HG03575 (cell line): Measurements from ENCODE around the gene RANBP6.
"Not testable (repeated sequence)": the region's sequence is repeated elsewhere in the genome, so short reads cannot be mapped to it uniquely, and the experiment has no call there.

Experiments used
- ATAC-seq: cut with Tn5 transposase; IDR thresholded peaks from one replicate; pipeline ENCODE4 v1.9.1; 2021; ENCODE audit not compliant: unreplicated experiment, insufficient number of reproducible peaks, low FRiP score; ENCODE audit errors: extremely low read depth

The RANBP6 gene

DNA sequence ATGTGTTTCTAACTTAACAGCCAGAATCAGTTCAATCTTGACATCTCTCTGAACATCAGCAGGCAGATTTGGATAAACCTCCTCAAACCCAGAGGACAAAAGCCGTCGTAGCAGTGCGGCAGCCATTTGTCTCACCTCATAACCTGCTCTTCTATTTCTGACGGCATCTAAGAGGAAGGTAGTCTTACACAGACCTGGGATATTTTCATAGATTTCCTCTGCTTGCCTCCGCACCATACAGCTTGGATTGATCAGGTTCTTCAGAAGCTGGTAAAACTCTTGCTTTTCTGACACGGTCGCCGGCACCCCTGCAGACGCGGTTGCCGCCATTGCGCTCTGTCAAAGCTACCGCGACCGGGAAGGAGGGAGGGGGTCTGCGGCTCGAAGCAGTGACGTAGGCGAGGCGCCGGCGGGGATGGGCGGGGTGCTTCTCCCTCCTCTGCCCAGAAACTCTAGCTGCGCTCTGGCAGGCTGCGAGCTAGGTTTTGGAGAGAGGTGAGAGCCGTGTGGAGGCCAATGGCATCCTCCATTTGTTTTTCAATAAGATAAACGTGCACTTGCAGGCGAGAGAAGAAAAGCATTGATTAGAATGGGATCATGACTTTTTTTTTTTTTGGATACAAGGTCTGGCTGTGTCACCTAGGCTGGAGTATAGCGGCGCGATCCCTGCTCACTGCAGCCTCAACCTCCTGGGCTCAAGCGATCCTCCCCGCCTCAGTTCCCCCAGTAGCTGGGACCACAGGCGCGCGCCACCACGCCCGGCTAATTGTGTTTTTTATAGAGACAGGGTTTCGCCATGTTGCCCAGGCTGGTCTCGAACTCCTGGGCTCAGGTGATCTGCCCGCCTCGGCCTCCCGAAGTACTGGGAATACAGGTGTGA, at the start of gene RANBP6:
Gene RANBP6 (minus strand): TSS at position 347 of the 880 bp plus-strand sequence. CDS start 17 bp downstream, at position 330.
- ATAC-seq, result peak; percentile 41

- not testable (repeated sequence) for ATAC-seq
Measured at GRCh38 chr9:6063146-6063545, 47.7 kb upstream of the RANBP6 start.

- no peak for ATAC-seq
Measured at GRCh38 chr9:6055666-6056065, 40.2 kb upstream of the RANBP6 start.

DNA sequence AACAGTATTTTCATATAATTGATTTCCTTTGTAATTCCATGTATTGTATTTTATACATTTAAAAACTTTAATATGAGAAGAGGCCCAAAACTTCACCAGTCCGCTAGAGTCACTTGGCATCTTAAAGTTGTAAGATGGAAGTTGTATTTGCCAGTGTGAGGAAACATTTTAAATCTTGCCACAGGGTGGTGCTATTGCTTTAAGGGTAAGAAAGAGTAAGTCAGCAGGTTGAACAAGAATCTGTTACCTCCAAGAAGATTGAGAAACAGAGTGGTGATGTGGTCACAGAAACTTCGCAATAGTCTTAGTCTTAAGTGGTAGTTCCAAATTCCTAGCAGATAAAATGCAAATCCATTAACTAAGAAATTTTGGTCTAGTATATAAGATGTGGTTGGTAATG, 39.8 kb upstream of the RANBP6 start:
- ATAC-seq, result no peak

DNA sequence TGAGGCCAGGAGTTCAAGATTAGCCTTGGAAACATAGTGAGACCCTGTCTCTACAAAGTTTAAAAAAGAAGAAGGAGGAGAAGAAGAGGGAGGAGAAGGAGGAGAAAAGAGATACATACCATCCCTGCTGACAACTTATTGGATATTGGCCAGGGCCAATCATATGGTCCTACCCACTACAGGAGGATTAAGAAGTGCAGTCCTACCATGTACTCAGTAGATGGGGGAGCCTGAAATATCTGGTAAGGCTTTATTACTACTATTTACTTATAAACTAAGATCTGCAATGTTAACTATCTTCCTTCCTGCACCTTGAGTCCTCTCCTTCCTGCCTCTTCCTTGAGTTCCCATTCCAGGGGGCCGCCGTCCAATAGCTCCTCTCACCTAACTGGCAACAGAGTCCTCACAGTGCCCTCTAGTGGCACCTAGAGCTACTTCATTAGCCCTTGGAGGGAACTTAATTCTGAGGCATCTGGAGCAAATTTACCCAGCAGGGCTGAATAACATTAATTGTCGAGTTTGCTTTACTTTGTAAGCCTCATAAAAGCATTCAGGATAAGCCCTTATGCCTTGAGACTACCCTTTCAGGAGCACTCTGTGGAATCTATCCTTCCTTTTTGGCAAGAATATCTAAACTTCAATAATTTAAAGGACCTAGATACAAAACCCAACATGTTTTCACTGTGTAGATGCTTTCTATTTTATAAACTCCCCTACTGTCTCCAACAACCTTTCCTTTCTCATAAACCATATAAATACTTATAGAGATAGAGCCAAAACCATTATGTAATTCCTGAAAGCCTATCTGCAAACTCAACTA, 39.1 kb upstream of the RANBP6 start:
- ATAC-seq, result no peak

DNA sequence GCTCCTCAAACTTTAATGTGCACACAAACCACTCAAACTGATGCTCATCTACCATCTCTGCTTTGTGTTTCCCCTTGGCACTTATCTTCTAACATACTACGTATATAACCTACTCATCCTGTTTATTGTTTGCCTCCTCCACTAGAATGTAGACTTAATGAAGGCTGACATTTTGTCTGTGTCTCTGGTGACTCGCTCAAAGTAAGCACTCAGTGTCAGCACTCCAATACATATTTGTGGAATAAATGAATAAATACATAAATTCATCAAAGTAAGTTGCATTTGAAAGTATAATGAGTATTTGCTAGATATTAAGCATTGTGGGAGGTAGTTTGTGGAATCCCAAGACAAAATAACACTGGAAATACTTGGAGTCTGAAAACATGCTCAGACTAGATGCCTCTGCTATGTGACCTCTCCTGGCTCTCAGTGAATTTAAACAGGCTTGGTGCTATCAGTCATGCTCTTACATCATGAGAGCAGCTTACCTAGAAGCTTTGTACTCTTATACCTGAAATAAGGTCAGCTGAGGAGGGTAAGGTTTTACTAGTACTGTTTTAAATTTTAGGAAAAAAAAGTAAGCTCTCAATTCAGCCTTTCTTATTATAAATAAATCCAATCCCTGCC, 37.0 kb upstream of the RANBP6 start:
- no peak for ATAC-seq

GRCh38 chr9:6051511-6051950, 36.1 kb upstream of the RANBP6 start:
- ATAC-seq, result no peak

DNA sequence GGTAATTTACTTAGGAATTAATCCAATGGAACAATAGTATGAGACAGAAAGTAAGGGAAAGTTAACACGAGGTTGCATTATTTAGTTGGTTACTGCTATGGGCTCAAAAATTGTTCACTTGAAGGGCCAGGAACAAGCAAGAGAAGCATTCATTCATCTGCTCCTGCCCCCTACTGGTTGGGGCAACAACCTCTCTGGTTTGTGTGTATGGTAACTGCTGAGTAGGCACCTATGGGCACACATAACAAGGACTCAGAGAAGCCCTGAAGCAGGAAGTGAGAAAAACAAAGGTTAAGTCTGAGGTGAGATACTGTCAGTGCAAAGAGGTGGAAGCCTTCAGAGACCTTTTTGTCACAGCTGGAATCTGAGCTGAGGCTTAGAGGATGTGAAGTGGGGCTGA, 34.4 kb upstream of the RANBP6 start:
- no peak for ATAC-seq

DNA sequence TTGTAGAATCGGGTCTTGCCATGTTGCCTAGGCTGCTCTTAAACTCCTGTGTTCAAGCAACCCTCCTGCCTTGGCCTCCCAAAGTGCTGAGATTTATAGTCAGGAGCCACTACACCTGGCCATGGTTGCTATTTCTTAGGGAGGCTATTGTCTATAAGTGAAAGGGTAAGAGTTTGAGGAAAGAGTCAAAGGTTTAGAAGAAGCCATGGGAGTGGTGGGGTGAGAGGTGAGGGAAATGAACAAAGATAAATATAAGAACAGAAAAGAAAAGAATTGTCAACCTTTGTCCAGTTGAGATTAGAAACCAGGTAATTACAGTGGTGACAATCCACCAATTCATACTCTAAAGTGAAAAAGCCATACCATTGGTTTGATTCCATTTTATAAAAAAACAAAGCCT, 32.6 kb upstream of the RANBP6 start:
- no peak for ATAC-seq

GRCh38 chr9:6047020-6047419, 31.6 kb upstream of the RANBP6 start:
- no peak for ATAC-seq

GRCh38 chr9:6045364-6045763, 29.9 kb upstream of the RANBP6 start:
- no peak for ATAC-seq

- no peak for ATAC-seq
Measured at GRCh38 chr9:6040077-6040476, 24.7 kb upstream of the RANBP6 start.

- no peak for ATAC-seq
Measured at GRCh38 chr9:6036391-6036790, 21.0 kb upstream of the RANBP6 start.

GRCh38 chr9:6034954-6035353, 19.5 kb upstream of the RANBP6 start:
- ATAC-seq, result no peak

DNA sequence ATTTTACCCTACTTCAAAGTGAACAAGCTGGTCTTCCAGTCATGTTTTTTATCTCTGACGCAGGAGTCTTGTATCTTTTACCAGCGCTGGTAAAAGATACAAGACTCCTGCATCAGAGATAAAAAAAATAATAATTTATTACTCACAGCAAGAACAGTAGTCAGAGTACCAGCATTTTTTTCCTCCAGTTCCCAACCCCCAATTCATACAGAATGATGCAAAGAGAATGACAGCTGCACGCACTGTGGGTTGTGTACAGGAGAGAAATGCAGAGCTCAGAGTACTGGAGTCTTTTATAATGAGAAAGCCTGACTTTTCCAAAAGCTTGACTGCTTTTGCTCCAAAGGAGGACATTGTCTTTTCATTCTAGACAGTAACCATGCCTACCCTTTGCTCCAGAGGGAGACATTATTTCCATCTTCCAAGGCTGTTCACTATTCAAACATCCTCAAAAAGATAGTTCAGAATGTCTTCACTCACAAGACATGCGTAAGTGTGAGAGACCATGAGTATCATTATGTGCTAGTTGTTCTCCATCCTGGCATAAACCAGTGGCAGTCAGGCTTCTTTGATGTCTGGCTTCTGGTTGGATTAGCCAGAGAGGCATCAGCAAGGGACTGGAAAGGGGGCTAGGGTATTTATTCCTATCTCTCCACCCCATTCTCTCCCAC, 14.3 kb upstream of the RANBP6 start:
- ATAC-seq, result no peak

- no peak for ATAC-seq
Measured at GRCh38 chr9:6024035-6024554, 8.7 kb upstream of the RANBP6 start.

GRCh38 chr9:6016975-6017374, 1.6 kb upstream of the RANBP6 start:
- ATAC-seq, result not testable (repeated sequence)

DNA sequence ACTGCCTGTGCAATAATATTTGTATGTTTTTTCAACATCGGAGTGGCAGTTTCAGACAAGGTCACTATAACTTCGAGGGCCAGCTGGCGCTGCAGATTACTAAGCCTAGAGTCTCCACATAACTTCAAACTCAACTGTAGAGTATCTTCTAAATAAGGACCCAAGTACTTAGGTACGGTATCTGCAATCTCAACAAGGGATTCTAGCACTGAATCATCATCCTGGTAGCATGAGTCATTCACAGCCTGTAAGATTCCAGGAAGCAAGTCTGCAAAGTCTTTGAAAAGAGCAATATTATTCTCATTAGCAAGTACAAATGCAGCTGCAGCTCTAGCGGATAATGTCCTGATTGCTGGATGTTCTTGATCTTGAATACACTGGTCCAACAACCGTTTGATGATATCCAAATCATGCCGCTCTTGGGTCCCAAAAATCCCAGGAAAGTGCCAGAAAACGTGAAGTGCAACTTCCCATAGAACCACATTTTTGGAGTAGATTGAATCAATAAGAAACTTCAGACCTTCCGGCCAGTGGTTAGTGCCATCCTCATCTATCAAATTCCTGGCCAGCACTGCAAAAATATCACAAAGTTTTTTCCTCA, 654 bp downstream of the RANBP6 start:
- no peak for ATAC-seq
